GM12878 (cell line): ENCODE measurements around the gene ICA1. TPM values are rescaled to one million over a fixed set of nuclear protein-coding genes. Genes with fewer than 3 reads are reported as not detected.

Experiments used
- ATAC-seq: fragments of 200-7000 bp; cut with Tn5 transposase; 3 replicates; pipeline ENCODE4 v1.9.1; 2020; ENCODE audit warnings: mild to moderate bottlenecking, moderate library complexity
- BruUV-seq: library from RNA; stranded (reverse); fragments of 400-500 nt; replicated peaks from 2 replicates; lab custom pipeline; 2021; lab: Mats Ljungman, UMichigan
- CTCF ChIA-PET: fragments of 300-600 bp; sonication (Branson Sonifier 250); formaldehyde crosslinking; extraction: SDS; loops from one replicate; lab custom pipeline; 2021; ENCODE audit warnings: inconsistent platforms; lab: Yijun Ruan, JAX
- POLR2A ChIA-PET: fragments of 350-600 bp; formaldehyde crosslinking; extraction: SDS; loops from one replicate; lab custom pipeline; 2021; ENCODE audit warnings: inconsistent platforms; lab: Charles Lee
- RAD21 ChIA-PET: fragments of 300-600 bp; sonication (Branson Sonifier 250); formaldehyde crosslinking; loops from one replicate; lab custom pipeline; 2023; ENCODE audit warnings: antibody characterized with exemption; ENCODE audit not compliant: unreplicated experiment; lab: Charles Lee
- SMC1A ChIA-PET: fragments of 300-600 bp; sonication (Branson Sonifier 250); formaldehyde crosslinking; loops from one replicate; lab custom pipeline; 2023; ENCODE audit not compliant: unreplicated experiment, uncharacterized antibody; lab: Charles Lee
- DNase-seq: peaks from one replicate; pipeline ENCODE4 v3.0.0-alpha.2; 2011; ENCODE audit warnings: low read depth, low spot score
- FAIRE-seq: peaks from 3 replicates; lab custom pipeline; 2011; peaks lifted over from hg19 to GRCh38; lab: Jason Lieb, UNC
- H2AFZ ChIP-seq: 2 replicates; pipeline ENCODE4 v1.6.0; 2011; ENCODE audit warnings: low read depth, low read length, control low read depth; ENCODE audit not compliant: control insufficient read depth
- H3K27ac ChIP-seq: 2 replicates; pipeline ENCODE4 v1.5.1; 2011; ENCODE audit warnings: control low read depth; ENCODE audit not compliant: control insufficient read depth, insufficient read depth
- H3K27me3 ChIP-seq, 2 experiments: replicated peaks in 1 of 2; 2 replicates each; pipeline versions ENCODE4 v1.6.0 to v1.6.1; 2011; ENCODE audit warnings: low read length in 1 of 2; ENCODE audit not compliant: control insufficient read depth in 2 of 2, insufficient read depth in 2 of 2
- H3K36me3 ChIP-seq, 2 experiments: 2 replicates each; pipeline ENCODE4 v1.5.1; 2011; ENCODE audit warnings: low read length in 1 of 2; ENCODE audit not compliant: control insufficient read depth in 2 of 2, insufficient read depth in 2 of 2
- H3K4me1 ChIP-seq: 2 replicates; pipeline ENCODE4 v1.6.1; 2011; ENCODE audit warnings: mild to moderate bottlenecking, low read length, moderate library complexity, mixed read lengths; ENCODE audit not compliant: control insufficient read depth, insufficient read depth
- H3K4me2 ChIP-seq: 2 replicates; pipeline ENCODE4 v1.6.0; 2011; ENCODE audit warnings: control low read depth; ENCODE audit not compliant: control insufficient read depth, insufficient read depth
- H3K4me3 ChIP-seq: fragments of 200-600 bp; sonication (generic); 2 replicates; pipeline ENCODE4 v1.5.1; 2016
- H3K79me2 ChIP-seq: 2 replicates; pipeline ENCODE4 v1.6.0; 2011; ENCODE audit warnings: low read length; ENCODE audit not compliant: control insufficient read depth, insufficient read depth
- H3K9ac ChIP-seq: 2 replicates; pipeline ENCODE4 v1.8.0; 2011; ENCODE audit warnings: low read length, control low read depth, mixed read lengths; ENCODE audit not compliant: control insufficient read depth, insufficient read depth
- H3K9me3 ChIP-seq: replicated peaks from 3 replicates; pipeline ENCODE4 v1.5.1; 2011; ENCODE audit warnings: mild to moderate bottlenecking, low read length; ENCODE audit not compliant: control insufficient read depth, insufficient read depth
- H4K20me1 ChIP-seq: 2 replicates; pipeline ENCODE4 v1.6.0; 2011; ENCODE audit not compliant: control insufficient read depth, insufficient read depth
- BACH1 ChIP-seq: fragments of 450-650 bp; IDR thresholded peaks from 2 replicates; pipeline ENCODE4 v1.6.1; 2017; ENCODE audit warnings: mild to moderate bottlenecking, borderline replicate concordance
- CREB1 ChIP-seq: IDR thresholded peaks from 2 replicates; pipeline ENCODE4 v1.6.1; 2012; ENCODE audit warnings: low read depth, mild to moderate bottlenecking, inconsistent platforms
- FOXM1 ChIP-seq: IDR thresholded peaks from 2 replicates; pipeline ENCODE4 v1.6.1; 2012; ENCODE audit warnings: low read depth, mild to moderate bottlenecking, inconsistent platforms, low read length, moderate library complexity
- IRF3 ChIP-seq: fragments of 450-650 bp; IDR thresholded peaks from 2 replicates; pipeline ENCODE4 v1.6.1; 2014; ENCODE audit warnings: mild to moderate bottlenecking
- KLF5 ChIP-seq: fragments of 450-650 bp; IDR thresholded peaks from 2 replicates; pipeline ENCODE4 v1.6.1; 2014; ENCODE audit warnings: mild to moderate bottlenecking; ENCODE audit not compliant: partially characterized antibody
- RAD51 ChIP-seq: fragments of 450-650 bp; IDR thresholded peaks from 2 replicates; pipeline ENCODE4 v1.6.1; 2016; ENCODE audit warnings: moderate library complexity, mild to moderate bottlenecking, inconsistent platforms
- RB1 ChIP-seq: fragments of 450-650 bp; formaldehyde crosslinking; IDR thresholded peaks from 2 replicates; pipeline ENCODE4 v1.6.1; 2017; ENCODE audit warnings: mild to moderate bottlenecking, borderline replicate concordance
- TAF1 ChIP-seq: IDR thresholded peaks from 2 replicates; pipeline ENCODE4 v1.6.1; 2011; ENCODE audit warnings: mild to moderate bottlenecking, low read depth, low read length, borderline replicate concordance
- TARDBP ChIP-seq: IDR thresholded peaks from 2 replicates; pipeline ENCODE4 v1.6.1; 2016; ENCODE audit warnings: borderline replicate concordance
- ZBTB11 ChIP-seq: fragments of 450-650 bp; formaldehyde crosslinking; IDR thresholded peaks from 2 replicates; pipeline ENCODE4 v1.5.0; 2022; ENCODE audit warnings: mild to moderate bottlenecking, missing genetic modification characterization
- WGBS: methylation state at CpG from one replicate; pipeline ENCODE4 v1.1.6; 2016; ENCODE audit warnings: low lambda C conversion rate; ENCODE audit not compliant: insufficient replicate concordance, insufficient coverage; ENCODE audit errors: missing lambda C conversion rate; 5-methylcytosine and 5-hydroxymethylcytosine counted together
- in situ Hi-C: fragments of 300-500 bp; cut with MboI; formaldehyde crosslinking; loops from 9 replicates; pipeline ENCODE4 v1.14.3; 2018; ENCODE audit warnings: mixed read lengths
- intact Hi-C: fragments of 100-400 bp; cut with micrococcal nuclease; formaldehyde crosslinking; loops from one replicate; pipeline ENCODE4 v1.14.2; 2022; ENCODE audit not compliant: unreplicated experiment
- polyA plus RNA-seq, 11 experiments: library from polyadenylated mRNA; depleted of rRNA in 4 of 11; unstranded in 6 of 11; stranded (reverse) in 5 of 11; fragments of >200 nt; fragmentation: Nextera tagmentation in 4 of 11; fragmentation: Illumina TruSeq in 1 of 11; extraction: Ambion mirVana in 4 of 11; extraction: Trizol in 1 of 11; gene quantifications; 1 replicate in 1 of 11; 2 replicates in 10 of 11; pipeline versions ENCODE4 v1.2.1 to v1.2.3, GENCODE V29; 2011 to 2016; ENCODE audit warnings: inconsistent platforms in 2 of 11, missing spikeins in 2 of 11, low read depth in 1 of 11
- total RNA-seq, 4 experiments: library from RNA; depleted of rRNA in 3 of 4; stranded (reverse); fragments of >200 nt in 3 of 4; fragmentation: Illumina TruSeq in 1 of 4; extraction: Trizol in 1 of 4; gene quantifications; 2 replicates each; pipeline versions ENCODE4 v1.2.1 to v1.2.3, GENCODE V29; 2013 to 2021
- TF ChIP-seq, protein P1 (sequence below): fragments of 150-350 bp; IDR thresholded peaks from 2 replicates; pipeline ENCODE4 v1.6.1; 2016; ENCODE audit warnings: low read depth, low read length

Gene ICA1
- total and polyA plus RNA-seq, 10 of the 15 experiments (the other 5 are each of a cell fraction or from before 2014, with no cell fraction given) = 1.3 to 35.1 (median 3.3) TPM

GRCh38 chr7:8142477-8142876, 119.5 kb downstream of the ICA1 start (continued):
- TF ChIP-seq IRF3 (no peak), FOXM1 (no peak), BACH1 (no peak), RB1 (no peak)

- no peaks in the 10 kb centered on the region for H3K79me2 ChIP-seq
- POLR2A ChIA-PET = interaction anchor here (0.7 to 1.4 kb wide), 3 partner anchors 13 to 51 kb away, joined by 3 read pairs; no protein-coding TSS in a partner anchor
- DNase-seq = no peak
- 0 out of 3 replicates have a peak, but pooled peaks cover 2% of the 10 kb centered on the region for H3K9me3 ChIP-seq
- CTCF ChIA-PET = interaction anchor here (2.0 kb wide), 1 partner anchor 37 kb away, joined by 9 read pairs; no protein-coding TSS in a partner anchor
- H3K9ac ChIP-seq = no peak overlapping the region
- peaks cover 12% of the 10 kb centered on the region for H3K4me1 ChIP-seq
- no peaks in the 10 kb centered on the region for H3K27me3 ChIP-seq
- no peak for FAIRE-seq
- SMC1A ChIA-PET = interaction anchor here (0.7 to 1.1 kb wide), 4 partner anchors 42 to 64 kb away, joined by 3 to 4 read pairs (median 3); no protein-coding TSS in a partner anchor
- H4K20me1 ChIP-seq = no peaks in the 10 kb centered on the region
- no peak overlapping the region for H3K4me2 ChIP-seq
- BruUV-seq = no TSS peak
- RAD21 ChIA-PET = interaction anchor here (1.1 to 1.3 kb wide), 2 partner anchors 37 to 49 kb away, joined by 3 to 4 read pairs; no protein-coding TSS in a partner anchor
- no peak overlapping the region for H3K4me3 ChIP-seq
- H2AFZ ChIP-seq = no peak overlapping the region
- intact Hi-C loops = no loop called here
- TF ChIP-seq ZBTB11 (CRISPR knock-in tag) (no peak), CREB1 (no peak), KLF5 (no peak), RAD51 (no peak), TARDBP (no peak), TAF1 (no peak)
- TF ChIP-seq, protein P1, sequence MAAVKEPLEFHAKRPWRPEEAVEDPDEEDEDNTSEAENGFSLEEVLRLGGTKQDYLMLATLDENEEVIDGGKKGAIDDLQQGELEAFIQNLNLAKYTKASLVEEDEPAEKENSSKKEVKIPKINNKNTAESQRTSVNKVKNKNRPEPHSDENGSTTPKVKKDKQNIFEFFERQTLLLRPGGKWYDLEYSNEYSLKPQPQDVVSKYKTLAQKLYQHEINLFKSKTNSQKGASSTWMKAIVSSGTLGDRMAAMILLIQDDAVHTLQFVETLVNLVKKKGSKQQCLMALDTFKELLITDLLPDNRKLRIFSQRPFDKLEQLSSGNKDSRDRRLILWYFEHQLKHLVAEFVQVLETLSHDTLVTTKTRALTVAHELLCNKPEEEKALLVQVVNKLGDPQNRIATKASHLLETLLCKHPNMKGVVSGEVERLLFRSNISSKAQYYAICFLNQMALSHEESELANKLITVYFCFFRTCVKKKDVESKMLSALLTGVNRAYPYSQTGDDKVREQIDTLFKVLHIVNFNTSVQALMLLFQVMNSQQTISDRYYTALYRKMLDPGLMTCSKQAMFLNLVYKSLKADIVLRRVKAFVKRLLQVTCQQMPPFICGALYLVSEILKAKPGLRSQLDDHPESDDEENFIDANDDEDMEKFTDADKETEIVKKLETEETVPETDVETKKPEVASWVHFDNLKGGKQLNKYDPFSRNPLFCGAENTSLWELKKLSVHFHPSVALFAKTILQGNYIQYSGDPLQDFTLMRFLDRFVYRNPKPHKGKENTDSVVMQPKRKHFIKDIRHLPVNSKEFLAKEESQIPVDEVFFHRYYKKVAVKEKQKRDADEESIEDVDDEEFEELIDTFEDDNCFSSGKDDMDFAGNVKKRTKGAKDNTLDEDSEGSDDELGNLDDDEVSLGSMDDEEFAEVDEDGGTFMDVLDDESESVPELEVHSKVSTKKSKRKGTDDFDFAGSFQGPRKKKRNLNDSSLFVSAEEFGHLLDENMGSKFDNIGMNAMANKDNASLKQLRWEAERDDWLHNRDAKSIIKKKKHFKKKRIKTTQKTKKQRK = no peak
- H3K27ac ChIP-seq = no peak overlapping the region
- no peak for ATAC-seq
- in situ Hi-C loops = loop anchor here (25.0 kb wide), 1 partner anchor 1879 kb away; the partner anchor contains the start of gene CYTH3
- no peaks in the 10 kb centered on the region for H3K36me3 ChIP-seq
- whole genome bisulfite sequencing = 99% methylated on average over 4 of the region's 4 CpGs
Observed at GRCh38 chr7:8141070-8141469, 120.9 kb downstream of the ICA1 start.
